OCI-LY1 (cell line): ENCODE results near the gene TRIM49B.
"Not testable (repeated sequence)": the region's sequence is repeated elsewhere in the genome, so short reads cannot be mapped to it uniquely, and the experiment has no call there.

Experiments used
- EZH2 ChIP-seq: fragments of 200-600 bp; sonication (generic), shearing (Covaris generic); IDR thresholded peaks from 2 replicates; pipeline ENCODE4 v1.8.0; 2017; ENCODE audit warnings: borderline replicate concordance, mixed run types, mild to moderate bottlenecking, antibody characterized with exemption, low read length, moderate library complexity, mixed read lengths
- TF ChIP-seq, protein P1 (sequence below): fragments of 200-600 bp; sonication (generic), shearing (Covaris generic); IDR thresholded peaks from 2 replicates; pipeline ENCODE4 v1.5.1; 2017; ENCODE audit warnings: mild to moderate bottlenecking, antibody characterized with exemption, low read length, moderate library complexity, mixed read lengths

DNA sequence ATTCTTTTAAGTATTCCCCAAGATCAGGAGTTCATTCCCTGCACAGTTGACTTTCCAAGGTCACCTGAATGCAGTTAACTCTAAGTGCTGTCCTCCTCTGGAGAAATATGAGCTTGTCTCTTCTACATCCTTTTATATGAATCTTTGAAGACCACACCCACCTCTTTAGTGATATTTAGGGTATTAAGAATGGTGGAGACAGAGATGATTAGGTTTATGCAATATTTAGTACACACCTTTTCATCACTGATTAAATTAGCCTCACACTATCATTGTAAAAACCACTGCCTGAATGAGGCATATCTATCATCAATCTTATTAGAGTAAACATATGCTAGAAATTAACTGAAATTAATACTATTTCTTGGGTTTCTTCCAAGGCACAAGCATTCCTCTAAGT is 44.8 kb upstream of the TRIM49B start, which contains the start of gene TRIM51G:
- TF ChIP-seq, protein P1, sequence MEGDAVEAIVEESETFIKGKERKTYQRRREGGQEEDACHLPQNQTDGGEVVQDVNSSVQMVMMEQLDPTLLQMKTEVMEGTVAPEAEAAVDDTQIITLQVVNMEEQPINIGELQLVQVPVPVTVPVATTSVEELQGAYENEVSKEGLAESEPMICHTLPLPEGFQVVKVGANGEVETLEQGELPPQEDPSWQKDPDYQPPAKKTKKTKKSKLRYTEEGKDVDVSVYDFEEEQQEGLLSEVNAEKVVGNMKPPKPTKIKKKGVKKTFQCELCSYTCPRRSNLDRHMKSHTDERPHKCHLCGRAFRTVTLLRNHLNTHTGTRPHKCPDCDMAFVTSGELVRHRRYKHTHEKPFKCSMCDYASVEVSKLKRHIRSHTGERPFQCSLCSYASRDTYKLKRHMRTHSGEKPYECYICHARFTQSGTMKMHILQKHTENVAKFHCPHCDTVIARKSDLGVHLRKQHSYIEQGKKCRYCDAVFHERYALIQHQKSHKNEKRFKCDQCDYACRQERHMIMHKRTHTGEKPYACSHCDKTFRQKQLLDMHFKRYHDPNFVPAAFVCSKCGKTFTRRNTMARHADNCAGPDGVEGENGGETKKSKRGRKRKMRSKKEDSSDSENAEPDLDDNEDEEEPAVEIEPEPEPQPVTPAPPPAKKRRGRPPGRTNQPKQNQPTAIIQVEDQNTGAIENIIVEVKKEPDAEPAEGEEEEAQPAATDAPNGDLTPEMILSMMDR = not testable (repeated sequence)
- not testable (repeated sequence) for TF ChIP-seq EZH2
